ENCODE results near the gene KATNBL1.
A peak's percentile ranks its signal among the peaks of the same experiment; 100 is the strongest.

Gene KATNBL1

GRCh38 chr15:34114739-34115138 lies 95.2 kb downstream of the KATNBL1 start:
- no peak for DNase-seq (ENCODE audit: low read depth in 2 of 2)

GRCh38 chr15:34114215-34114614 lies 95.7 kb downstream of the KATNBL1 start:
- DNase-seq (ENCODE audit: low read depth in 2 of 2): no peak

GRCh38 chr15:34111488-34111887 lies 98.4 kb downstream of the KATNBL1 start:
- no peak for DNase-seq (ENCODE audit: low read depth in 2 of 2)

- DNase-seq (ENCODE audit: low read depth in 2 of 2): no peak
These were observed 99.9 kb downstream of the KATNBL1 start for GRCh38 chr15:34109797-34110663.

- no peak for DNase-seq (ENCODE audit: low read depth in 2 of 2)
These were observed 102.6 kb downstream of the KATNBL1 start for GRCh38 chr15:34107315-34107714.

- DNase-seq (ENCODE audit: low read depth in 2 of 2): no peak
These were observed 103.5 kb downstream of the KATNBL1 start for GRCh38 chr15:34106423-34106822.

GRCh38 chr15:34102175-34102925 lies 107.5 kb downstream of the KATNBL1 start:
- no peak for DNase-seq (ENCODE audit: low read depth in 2 of 2)

- DNase-seq (ENCODE audit: low read depth in 2 of 2): peak; percentile 98 to 100
These were observed 108.3 kb downstream of the KATNBL1 start, which contains the start of the genes EMC7 and PGBD4 for GRCh38 chr15:34101366-34102174. Gene EMC7 (minus strand): TSS chr15:34101862. CDS start chr15:34101839, 23 bp downstream. Gene PGBD4 (plus strand): TSS chr15:34102083. CDS start chr15:34102532, 449 bp downstream.

- no peak for DNase-seq (ENCODE audit: low read depth in 2 of 2)
These were observed 110.0 kb downstream of the KATNBL1 start for GRCh38 chr15:34099914-34100313.

Data from stimulated activated CD8-positive, alpha-beta memory T cell treated with anti-CD3 and anti-CD28 coated beads, Interleukin-2, amount 100 ng/mL, for 1 hour (primary cell).